ENCODE measurements around the gene CD70.
"Not testable (repeated sequence)": the region's sequence is repeated elsewhere in the genome, so short reads cannot be mapped to it uniquely, and the experiment has no call there.

DNA sequence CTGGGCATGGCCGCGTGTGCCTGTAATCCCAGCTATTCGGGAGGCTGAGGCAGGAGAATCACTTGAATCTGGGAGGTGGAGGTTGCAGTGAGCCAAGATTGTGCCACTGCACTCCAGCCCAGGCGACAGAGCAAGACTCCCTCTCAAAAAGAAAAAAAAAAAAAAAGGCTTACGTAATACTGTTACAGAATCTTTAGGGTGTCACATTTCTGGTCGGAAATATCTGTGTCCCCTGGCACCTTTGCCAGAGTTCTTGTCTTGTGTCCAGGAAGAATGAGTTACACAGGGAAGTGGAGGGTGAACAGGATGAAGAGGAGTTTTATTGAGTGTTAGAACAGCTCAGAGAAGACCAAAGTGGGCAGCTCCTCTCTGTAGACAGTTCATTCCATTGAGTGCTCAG lies 40.3 kb downstream of the CD70 start:
- TF ChIP-seq, protein P1, sequence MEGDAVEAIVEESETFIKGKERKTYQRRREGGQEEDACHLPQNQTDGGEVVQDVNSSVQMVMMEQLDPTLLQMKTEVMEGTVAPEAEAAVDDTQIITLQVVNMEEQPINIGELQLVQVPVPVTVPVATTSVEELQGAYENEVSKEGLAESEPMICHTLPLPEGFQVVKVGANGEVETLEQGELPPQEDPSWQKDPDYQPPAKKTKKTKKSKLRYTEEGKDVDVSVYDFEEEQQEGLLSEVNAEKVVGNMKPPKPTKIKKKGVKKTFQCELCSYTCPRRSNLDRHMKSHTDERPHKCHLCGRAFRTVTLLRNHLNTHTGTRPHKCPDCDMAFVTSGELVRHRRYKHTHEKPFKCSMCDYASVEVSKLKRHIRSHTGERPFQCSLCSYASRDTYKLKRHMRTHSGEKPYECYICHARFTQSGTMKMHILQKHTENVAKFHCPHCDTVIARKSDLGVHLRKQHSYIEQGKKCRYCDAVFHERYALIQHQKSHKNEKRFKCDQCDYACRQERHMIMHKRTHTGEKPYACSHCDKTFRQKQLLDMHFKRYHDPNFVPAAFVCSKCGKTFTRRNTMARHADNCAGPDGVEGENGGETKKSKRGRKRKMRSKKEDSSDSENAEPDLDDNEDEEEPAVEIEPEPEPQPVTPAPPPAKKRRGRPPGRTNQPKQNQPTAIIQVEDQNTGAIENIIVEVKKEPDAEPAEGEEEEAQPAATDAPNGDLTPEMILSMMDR (IDR thresholded peaks at IDR 0.05 in 4 of 5, conservative IDR thresholded peaks at IDR 0.05 in 1 of 5): not testable (repeated sequence)
- TF ChIP-seq POLR2A (IDR thresholded peaks at IDR 0.05): not testable (repeated sequence)

All from gastrocnemius medialis (tissue), 4 donors.